HUES6 (cell line): ENCODE results near the gene ULK4.
"Not testable (repeated sequence)": the region's sequence is repeated elsewhere in the genome, so short reads cannot be mapped to it uniquely, and the experiment has no call there.

ENCODE experiments used
- H3K27ac ChIP-seq: 2 replicates; pipeline ENCODE4 v1.7.0; 2013; ENCODE audit warnings: low read depth, mild to moderate bottlenecking, low read length, inconsistent platforms
- H3K27me3 ChIP-seq: 2 replicates; pipeline ENCODE4 v1.6.1; 2013; ENCODE audit warnings: low read length; ENCODE audit not compliant: control insufficient read depth, insufficient read depth
- H3K36me3 ChIP-seq: 2 replicates; pipeline ENCODE4 v1.6.1; 2013; ENCODE audit warnings: low read length; ENCODE audit not compliant: control insufficient read depth, insufficient read depth
- H3K4me1 ChIP-seq: 2 replicates; pipeline ENCODE4 v1.6.1; 2013; ENCODE audit warnings: low read length; ENCODE audit not compliant: control insufficient read depth, insufficient read depth
- H3K4me3 ChIP-seq: 2 replicates; pipeline ENCODE4 v1.5.1; 2013; ENCODE audit warnings: low read depth, low read length
- H3K9ac ChIP-seq: one replicate; pipeline ENCODE4 v1.6.1; 2013; ENCODE audit warnings: mild to moderate bottlenecking, low read length
- H3K9me3 ChIP-seq: 2 replicates; pipeline ENCODE4 v1.6.1; 2013; ENCODE audit warnings: low read depth, low read length; ENCODE audit not compliant: control insufficient read depth, insufficient read depth

ULK4 gene

GRCh38 chr3:41290306-41290705 lies 671.6 kb downstream of the ULK4 start:
- Histone ChIP-seq H3K4me3 (no peak overlapping the region), H3K9me3 (no peaks in the 10 kb centered on the region; the same call in 1 of the 2 replicates), H3K4me1 (peaks cover 3% of the 10 kb centered on the region; the same call in 1 of the 2 replicates), H3K9ac (no peak overlapping the region), H3K27me3 (no peaks in the 10 kb centered on the region), H3K36me3 (no peaks in the 10 kb centered on the region), H3K27ac (no peak overlapping the region)

GRCh38 chr3:41288785-41289184 lies 673.1 kb downstream of the ULK4 start:
- Histone ChIP-seq H3K27ac (no peak overlapping the region), H3K27me3 (no peaks in the 10 kb centered on the region), H3K4me1 (peaks cover 3% of the 10 kb centered on the region; the same call in 1 of the 2 replicates), H3K9me3 (no peaks in the 10 kb centered on the region; the same call in 1 of the 2 replicates), H3K36me3 (no peaks in the 10 kb centered on the region), H3K9ac (no peak overlapping the region), H3K4me3 (no peak overlapping the region)

- H3K27ac ChIP-seq: no peak overlapping the region
- no peaks in the 10 kb centered on the region for H3K36me3 ChIP-seq
- no peak overlapping the region for H3K4me3 ChIP-seq
- H3K4me1 ChIP-seq: peaks cover 3% of the 10 kb centered on the region; the same call in 1 of the 2 replicates
- no peaks in the 10 kb centered on the region for H3K27me3 ChIP-seq
- no peaks in the 10 kb centered on the region; the same call in 1 of the 2 replicates for H3K9me3 ChIP-seq
- H3K9ac ChIP-seq: no peak overlapping the region
These were observed 675.6 kb downstream of the ULK4 start for GRCh38 chr3:41286305-41286704.

DNA sequence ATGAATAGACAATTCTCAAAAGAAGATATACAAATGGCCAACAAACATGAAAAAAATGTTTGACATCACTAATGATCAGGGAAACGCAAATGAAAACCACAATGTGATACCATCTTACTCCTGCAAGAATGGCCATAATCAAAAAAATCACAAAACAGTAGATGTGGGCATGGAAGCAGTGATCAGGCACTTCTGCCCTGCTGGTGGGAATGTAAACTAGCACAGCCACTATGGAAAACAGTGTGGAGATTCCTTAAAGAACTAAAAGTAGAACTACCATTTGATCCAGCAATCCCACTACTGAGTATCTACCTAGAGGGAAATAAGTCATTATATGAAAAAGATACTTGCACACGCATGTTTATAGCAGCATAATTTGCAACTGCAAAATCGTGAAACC lies 677.0 kb downstream of the ULK4 start:
- not testable (repeated sequence) for H3K27ac ChIP-seq, H3K9ac ChIP-seq, H3K36me3 ChIP-seq, H3K27me3 ChIP-seq, H3K9me3 ChIP-seq, H3K4me1 ChIP-seq, H3K4me3 ChIP-seq

DNA sequence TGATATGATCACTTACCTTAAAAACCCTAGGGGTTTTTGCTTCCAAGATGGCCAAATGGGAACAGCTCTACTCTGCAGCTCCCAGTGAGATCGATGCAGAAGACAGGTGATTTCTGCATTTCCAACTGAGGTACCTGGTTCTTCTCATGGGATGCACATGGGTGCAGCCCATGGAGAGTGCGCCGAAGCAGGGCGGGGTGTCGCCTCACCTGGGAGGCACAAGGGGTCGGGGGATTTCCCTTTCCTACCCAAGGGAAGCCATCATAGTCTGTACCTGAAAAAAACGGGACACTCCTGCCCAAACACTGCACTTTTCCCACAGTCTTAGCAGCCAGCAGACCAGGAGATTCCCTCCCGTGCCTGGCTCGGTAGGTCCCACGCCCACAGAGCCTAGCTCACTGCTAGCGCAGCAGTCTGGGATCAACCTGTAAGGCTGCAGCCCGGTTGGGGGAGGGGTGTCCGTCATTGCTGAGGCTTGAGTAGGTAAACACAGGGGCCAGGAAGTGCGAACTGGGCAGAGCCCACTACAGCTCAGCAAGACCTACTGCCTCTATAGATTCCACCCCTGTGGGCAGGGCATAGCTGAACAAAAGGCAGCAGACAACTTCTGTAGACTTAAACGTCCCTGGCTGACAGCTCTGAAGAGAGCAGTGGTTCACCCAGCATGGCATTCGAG lies 684.0 kb downstream of the ULK4 start:
- Histone ChIP-seq H3K36me3 (no peaks in the 10 kb centered on the region), H3K4me1 (peaks cover 7% of the 10 kb centered on the region), H3K4me3 (no peak overlapping the region), H3K9me3 (peaks cover 3% of the 10 kb centered on the region; the same call in 1 of the 2 replicates), H3K27ac (no peak overlapping the region), H3K9ac (no peak overlapping the region), H3K27me3 (no peaks in the 10 kb centered on the region)

DNA sequence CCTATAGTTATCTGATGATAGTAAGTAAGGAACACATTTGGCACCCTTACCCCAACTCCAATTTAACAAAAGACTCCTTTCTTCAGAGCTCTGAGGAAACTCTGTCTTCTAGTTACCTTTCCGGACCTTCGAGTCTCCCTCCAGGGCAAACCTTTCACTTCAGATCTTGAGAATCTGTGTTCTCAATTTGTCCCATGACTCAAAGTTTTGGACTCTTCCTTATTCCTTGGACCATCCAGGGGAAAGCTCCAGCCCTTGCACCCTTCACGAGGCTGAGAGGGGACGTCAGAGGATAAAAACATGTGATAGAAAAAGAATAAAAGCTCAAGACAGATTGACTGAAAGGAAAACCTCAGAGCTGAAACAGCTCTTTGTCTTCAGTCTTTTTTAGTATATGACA lies 685.7 kb downstream of the ULK4 start:
- Histone ChIP-seq H3K4me1 (peaks cover 7% of the 10 kb centered on the region), H3K9me3 (peaks cover 3% of the 10 kb centered on the region; the same call in 1 of the 2 replicates), H3K36me3 (no peaks in the 10 kb centered on the region), H3K9ac (no peak overlapping the region), H3K4me3 (no peak overlapping the region), H3K27me3 (no peaks in the 10 kb centered on the region), H3K27ac (no peak overlapping the region)

- Histone ChIP-seq H3K9ac (no peak overlapping the region), H3K4me3 (no peak overlapping the region), H3K36me3 (no peaks in the 10 kb centered on the region), H3K9me3 (peaks cover 3% of the 10 kb centered on the region; the same call in 1 of the 2 replicates), H3K27ac (no peak overlapping the region), H3K27me3 (no peaks in the 10 kb centered on the region), H3K4me1 (peaks cover 7% of the 10 kb centered on the region)
These were observed 686.8 kb downstream of the ULK4 start for GRCh38 chr3:41274944-41275668.

GRCh38 chr3:41272667-41273066 lies 689.2 kb downstream of the ULK4 start:
- Histone ChIP-seq H3K27ac (no peak overlapping the region), H3K36me3 (no peaks in the 10 kb centered on the region), H3K27me3 (no peaks in the 10 kb centered on the region), H3K9me3 (peaks cover 3% of the 10 kb centered on the region; the same call in 1 of the 2 replicates), H3K4me1 (peaks cover 4% of the 10 kb centered on the region; the same call in 1 of the 2 replicates), H3K9ac (no peak overlapping the region), H3K4me3 (no peak overlapping the region)

DNA sequence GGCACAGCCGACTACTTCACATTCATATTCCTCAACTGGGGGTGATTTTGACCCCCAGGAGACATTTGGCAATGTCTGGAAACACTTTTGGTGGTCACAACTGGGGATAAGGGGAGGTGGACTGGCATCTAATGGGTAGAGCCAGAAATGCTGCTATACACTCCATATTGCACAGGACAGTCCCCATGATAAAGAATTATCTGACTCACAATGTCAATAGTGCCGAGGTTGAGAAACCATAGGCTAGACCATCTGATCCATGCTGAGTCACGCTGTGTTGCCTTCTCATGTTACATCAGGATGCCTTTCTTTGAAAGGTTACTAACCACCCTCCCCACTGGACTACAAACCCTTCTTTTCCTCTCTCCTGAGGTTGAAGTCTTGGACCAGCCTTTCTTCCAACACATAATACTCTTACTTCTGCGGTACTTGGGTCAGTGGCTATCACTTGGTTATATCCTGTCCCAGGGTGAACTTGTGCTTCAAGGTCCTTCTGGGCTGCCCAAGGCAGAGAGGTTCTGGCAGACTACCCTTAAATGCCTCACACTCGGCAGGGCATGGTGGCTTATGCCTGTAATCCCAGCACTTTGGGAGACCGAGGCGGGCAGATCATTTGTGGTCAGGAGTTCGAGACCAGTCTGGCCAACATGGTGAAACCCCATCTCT lies 693.8 kb downstream of the ULK4 start:
- Histone ChIP-seq H3K27me3 (no peaks in the 10 kb centered on the region), H3K36me3 (no peaks in the 10 kb centered on the region), H3K9ac (no peak overlapping the region), H3K4me1 (peaks cover 4% of the 10 kb centered on the region; the same call in 1 of the 2 replicates), H3K4me3 (no peak overlapping the region), H3K27ac (no peak overlapping the region), H3K9me3 (no peaks in the 10 kb centered on the region; the same call in 1 of the 2 replicates)

DNA sequence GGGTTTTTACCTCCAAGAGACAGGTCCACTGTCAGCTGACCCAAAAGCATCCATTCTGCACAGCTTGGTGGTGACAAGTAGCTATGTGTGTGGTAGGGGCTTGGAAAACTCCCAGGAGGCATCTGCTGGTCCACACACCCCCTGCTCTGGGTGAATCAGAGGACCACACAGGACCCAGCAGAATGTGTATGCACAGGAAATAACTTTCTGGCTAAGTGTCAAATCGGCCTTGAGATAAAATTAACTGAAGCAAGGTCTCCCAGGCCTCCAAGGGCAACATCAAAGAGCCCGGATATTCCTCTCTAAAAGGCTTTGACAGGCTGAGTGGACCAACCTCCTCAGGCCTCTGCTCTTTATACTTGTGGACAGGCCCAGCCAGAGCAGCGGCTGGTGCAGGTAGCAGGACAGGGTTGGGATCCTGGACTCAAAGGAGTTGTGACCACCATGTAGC lies 696.1 kb downstream of the ULK4 start:
- H3K9ac ChIP-seq: no peak overlapping the region
- H3K27ac ChIP-seq: no peak overlapping the region
- no peaks in the 10 kb centered on the region for H3K27me3 ChIP-seq
- no peak overlapping the region for H3K4me3 ChIP-seq
- no peaks in the 10 kb centered on the region for H3K9me3 ChIP-seq
- H3K36me3 ChIP-seq: no peaks in the 10 kb centered on the region
- peaks cover 4% of the 10 kb centered on the region; the same call in 1 of the 2 replicates for H3K4me1 ChIP-seq
